ENCODE results near the gene CRB1. TPM values are rescaled to one million over a fixed set of nuclear protein-coding genes. Genes with fewer than 3 reads are reported as not detected.
"Not testable (repeated sequence)": the region's sequence is repeated elsewhere in the genome, so short reads cannot be mapped to it uniquely, and the experiment has no call there.

CRB1 gene
- polyA plus RNA-seq, 1 experiment: not detected

GRCh38 chr1:197485790-197486189 lies 217.7 kb downstream of the CRB1 start:
- no peaks in the 10 kb centered on the region for H3K27me3 ChIP-seq (ENCODE audit: control insufficient read depth, insufficient read depth, low read length)
- no peak for DNase-seq (ENCODE audit: low read depth, low spot score)
- TF ChIP-seq CTCF (IDR thresholded peaks at IDR 0.05; ENCODE audit: low read depth, low read length): no peak
- no peaks in the 10 kb centered on the region for H3K9me3 ChIP-seq (ENCODE audit: control insufficient read depth, insufficient read depth, low read length)
- POLR2A ChIA-PET: no interaction called here
- no peak overlapping the region for H3K4me3 ChIP-seq (ENCODE audit: low read depth, low read length)
- no peak overlapping the region for H3K27ac ChIP-seq (ENCODE audit: low read depth, low read length)
- CTCF ChIA-PET: interaction anchor here (1.0 kb wide), 1 partner anchor 37 kb away, joined by 3 read pairs; no protein-coding TSS in a partner anchor

- CTCF ChIA-PET: interaction anchor here (0.6 kb wide), 1 partner anchor 1077 kb away, joined by 5 read pairs; no protein-coding TSS in a partner anchor
- H3K27me3 ChIP-seq (ENCODE audit: control insufficient read depth, insufficient read depth, low read length): no peaks in the 10 kb centered on the region
- no peak overlapping the region for H3K27ac ChIP-seq (ENCODE audit: low read depth, low read length)
- DNase-seq (ENCODE audit: low read depth, low spot score): no peak
- H3K9me3 ChIP-seq (ENCODE audit: control insufficient read depth, insufficient read depth, low read length): no peaks in the 10 kb centered on the region
- POLR2A ChIA-PET: no interaction called here
- no peak overlapping the region for H3K4me3 ChIP-seq (ENCODE audit: low read depth, low read length)
- no peak for TF ChIP-seq CTCF (IDR thresholded peaks at IDR 0.05; ENCODE audit: low read depth, low read length)
Observed at GRCh38 chr1:197486946-197487345, 218.9 kb downstream of the CRB1 start.

GRCh38 chr1:197491505-197491904 lies 223.5 kb downstream of the CRB1 start:
- CTCF ChIA-PET: interaction anchor here (0.6 kb wide), 1 partner anchor 49 kb away, joined by 3 read pairs; no protein-coding TSS in a partner anchor
- H3K27ac ChIP-seq (ENCODE audit: low read depth, low read length); H3K27me3 ChIP-seq (ENCODE audit: control insufficient read depth, insufficient read depth, low read length); H3K9me3 ChIP-seq (ENCODE audit: control insufficient read depth, insufficient read depth, low read length); H3K4me3 ChIP-seq (ENCODE audit: low read depth, low read length); DNase-seq (ENCODE audit: low read depth, low spot score); POLR2A ChIA-PET: not testable (repeated sequence)

- H3K27me3 ChIP-seq (ENCODE audit: control insufficient read depth, insufficient read depth, low read length): no peaks in the 10 kb centered on the region
- no peak for DNase-seq (ENCODE audit: low read depth, low spot score)
- H3K4me3 ChIP-seq (ENCODE audit: low read depth, low read length): no peak overlapping the region
- no peaks in the 10 kb centered on the region for H3K9me3 ChIP-seq (ENCODE audit: control insufficient read depth, insufficient read depth, low read length)
- TF ChIP-seq CTCF (IDR thresholded peaks at IDR 0.05; ENCODE audit: low read depth, low read length): no peak
- ChIA-PET CTCF (interaction anchor here (0.9 kb wide), 1 partner anchor 97 kb away, joined by 3 read pairs; no protein-coding TSS in a partner anchor), POLR2A (no interaction called here)
- no peak overlapping the region for H3K27ac ChIP-seq (ENCODE audit: low read depth, low read length)
Observed at GRCh38 chr1:197496722-197497121, 228.7 kb downstream of the CRB1 start.

GRCh38 chr1:197510691-197511378 lies 242.8 kb downstream of the CRB1 start:
- CTCF ChIA-PET: interaction anchor here (1.0 to 1.6 kb wide), 3 partner anchors 9 to 11 kb away, joined by 4 to 12 read pairs (median 6); no protein-coding TSS in a partner anchor
- H3K27ac ChIP-seq (ENCODE audit: low read depth, low read length): no peak overlapping the region
- no peaks in the 10 kb centered on the region for H3K27me3 ChIP-seq (ENCODE audit: control insufficient read depth, insufficient read depth, low read length)
- POLR2A ChIA-PET: no interaction called here
- no peak for DNase-seq (ENCODE audit: low read depth, low spot score)
- H3K9me3 ChIP-seq (ENCODE audit: control insufficient read depth, insufficient read depth, low read length): no peaks in the 10 kb centered on the region
- no peak for TF ChIP-seq CTCF (IDR thresholded peaks at IDR 0.05; ENCODE audit: low read depth, low read length)
- H3K4me3 ChIP-seq (ENCODE audit: low read depth, low read length): no peak overlapping the region
